Endothelial cell (in vitro differentiated cells): ENCODE measurements around the gene IGF2BP2. TPM values are rescaled to one million over a fixed set of nuclear protein-coding genes. Genes with fewer than 3 reads are reported as not detected.
"Not testable (repeated sequence)": the region's sequence is repeated elsewhere in the genome, so short reads cannot be mapped to it uniquely, and the experiment has no call there.

ENCODE experiments used
- DNase-seq: peaks from one replicate; pipeline ENCODE4 v3.0.0; 2021; ENCODE audit warnings: low spot score
- H3K27ac Mint-ChIP-seq: one replicate; pipeline ENCODE4 v1.8.0; 2021; ENCODE audit warnings: mixed read lengths, inconsistent platforms; ENCODE audit not compliant: unreplicated experiment
- H3K27me3 Mint-ChIP-seq: one replicate; pipeline ENCODE4 v1.8.0; 2021; ENCODE audit warnings: mild to moderate bottlenecking, moderate library complexity, mixed read lengths, inconsistent platforms; ENCODE audit not compliant: unreplicated experiment
- H3K36me3 Mint-ChIP-seq: one replicate; pipeline ENCODE4 v1.8.0; 2021; ENCODE audit warnings: mild to moderate bottlenecking, low read depth, mixed read lengths, inconsistent platforms; ENCODE audit not compliant: unreplicated experiment
- H3K4me1 Mint-ChIP-seq: one replicate; pipeline ENCODE4 v1.8.0; 2021; ENCODE audit warnings: mild to moderate bottlenecking, mixed read lengths, inconsistent platforms; ENCODE audit not compliant: unreplicated experiment
- H3K4me3 Mint-ChIP-seq: one replicate; pipeline ENCODE4 v1.8.0; 2021; ENCODE audit warnings: mild to moderate bottlenecking, mixed read lengths, inconsistent platforms; ENCODE audit not compliant: unreplicated experiment
- H3K9me3 Mint-ChIP-seq: one replicate; pipeline ENCODE4 v1.8.0; 2021; ENCODE audit warnings: mixed read lengths, inconsistent platforms; ENCODE audit not compliant: unreplicated experiment
- CTCF ChIP-seq: fragments of 200-600 bp; sonication (generic); IDR thresholded peaks from one replicate; pipeline ENCODE4 v1.5.0; 2021; ENCODE audit warnings: antibody characterized with exemption; ENCODE audit not compliant: unreplicated experiment
- total RNA-seq: library from RNA; stranded (reverse); fragmentation: NEBNext Ultra II Directional; extraction: Animal tissue kit (Norgen Biotek cat#: 25700); gene quantifications from one replicate; pipeline ENCODE4 v1.2.1, GENCODE V29; 2021; ENCODE audit not compliant: unreplicated experiment

Gene IGF2BP2
- total RNA-seq, 1 donor from 2014 or later = 165 TPM

DNA sequence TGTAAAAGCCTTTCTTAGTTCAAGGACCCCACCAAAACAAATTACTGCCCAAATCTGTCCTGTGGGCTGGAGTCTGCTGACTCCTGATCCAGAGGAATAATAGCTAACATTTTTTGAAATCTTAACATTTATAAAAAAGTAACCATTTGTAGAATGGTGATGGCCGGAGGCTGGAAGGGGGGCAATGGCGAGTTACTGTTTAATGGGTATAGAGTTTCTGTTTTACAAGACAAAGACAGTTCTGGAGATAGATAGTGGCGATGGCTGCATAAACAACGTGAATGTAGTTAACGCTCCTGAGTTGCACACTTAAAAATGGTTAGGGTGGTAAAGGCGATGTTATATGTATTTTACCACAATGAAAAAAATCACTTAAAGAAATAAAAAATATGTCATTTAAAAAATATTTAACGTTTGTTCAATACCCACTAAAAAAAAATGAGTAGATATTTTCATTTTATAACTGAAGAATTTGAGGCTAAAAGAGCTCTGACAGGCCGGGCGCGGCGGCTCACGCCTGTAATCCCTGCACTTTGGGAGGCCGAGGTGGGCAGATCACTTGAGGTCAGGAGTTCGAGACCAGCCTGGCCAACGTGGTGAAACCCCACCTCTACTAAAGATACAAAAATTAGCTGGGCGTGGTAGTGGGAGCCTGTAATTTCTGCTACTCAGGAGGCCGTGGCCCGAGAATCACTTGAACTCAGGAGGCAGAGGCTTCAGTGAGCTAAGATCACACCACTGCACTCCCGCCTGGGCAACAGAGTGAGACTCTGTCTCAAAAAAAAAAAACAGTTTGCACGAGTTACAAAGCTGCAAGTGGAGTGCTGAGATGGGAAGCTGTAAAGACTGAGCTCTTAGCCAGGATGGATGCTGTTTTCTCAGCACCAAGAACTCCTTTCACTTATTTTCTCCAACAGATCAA, 37.6 kb downstream of the IGF2BP2 start:
- H3K27ac Mint-ChIP-seq = no peak overlapping the region
- H3K4me3 Mint-ChIP-seq = no peak overlapping the region
- H3K27me3 Mint-ChIP-seq = peaks cover 7% of the 10 kb centered on the region
- no peaks in the 10 kb centered on the region for H3K9me3 Mint-ChIP-seq
- H3K36me3 Mint-ChIP-seq = peaks cover 6% of the 10 kb centered on the region
- no peak for DNase-seq
- TF ChIP-seq CTCF = no peak
- peaks cover 42% of the 10 kb centered on the region for H3K4me1 Mint-ChIP-seq

DNA sequence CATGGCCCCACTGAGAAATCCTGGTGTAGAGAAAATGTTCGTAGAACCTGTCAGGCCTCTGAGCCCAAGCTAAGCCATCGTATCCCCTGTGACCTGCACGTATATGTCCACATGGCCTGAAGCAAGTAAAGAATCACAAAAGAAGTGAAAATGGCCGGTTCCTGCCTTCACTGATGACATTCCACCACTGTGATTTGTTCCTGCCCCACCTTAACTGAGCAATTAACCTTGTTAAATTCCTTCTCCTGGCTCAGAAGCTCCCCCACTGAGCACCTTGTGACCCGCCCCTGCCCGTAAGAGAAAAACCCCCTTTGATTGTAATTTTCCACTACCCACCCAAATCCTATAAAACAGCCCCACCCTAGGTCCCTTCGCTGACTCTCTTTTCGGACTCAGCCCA, 38.6 kb downstream of the IGF2BP2 start:
- not testable (repeated sequence) for H3K27me3 Mint-ChIP-seq, DNase-seq, H3K36me3 Mint-ChIP-seq, H3K9me3 Mint-ChIP-seq, H3K4me3 Mint-ChIP-seq
- Mint-ChIP-seq H3K27ac (peak overlapping the region; percentile 64), H3K4me1 (peaks cover 39% of the 10 kb centered on the region)

GRCh38 chr3:185784317-185784716, 40.5 kb downstream of the IGF2BP2 start:
- no peak overlapping the region for H3K27ac Mint-ChIP-seq

GRCh38 chr3:185781759-185782158, 43.1 kb downstream of the IGF2BP2 start:
- Mint-ChIP-seq H3K4me1 (peaks cover 45% of the 10 kb centered on the region), H3K4me3 (no peak overlapping the region), H3K9me3 (no peaks in the 10 kb centered on the region), H3K27me3 (peaks cover 7% of the 10 kb centered on the region), H3K27ac (no peak overlapping the region), H3K36me3 (peaks cover 10% of the 10 kb centered on the region)
- no peak for TF ChIP-seq CTCF
- no peak for DNase-seq

More at GRCh38 chr3:185784317-185784716, 40.5 kb downstream of the IGF2BP2 start:
- no peak for DNase-seq
- Mint-ChIP-seq H3K4me1 (peaks cover 37% of the 10 kb centered on the region), H3K36me3 (peaks cover 6% of the 10 kb centered on the region), H3K27me3 (peaks cover 7% of the 10 kb centered on the region), H3K4me3 (no peak overlapping the region), H3K9me3 (no peaks in the 10 kb centered on the region)
- TF ChIP-seq CTCF = no peak

DNA sequence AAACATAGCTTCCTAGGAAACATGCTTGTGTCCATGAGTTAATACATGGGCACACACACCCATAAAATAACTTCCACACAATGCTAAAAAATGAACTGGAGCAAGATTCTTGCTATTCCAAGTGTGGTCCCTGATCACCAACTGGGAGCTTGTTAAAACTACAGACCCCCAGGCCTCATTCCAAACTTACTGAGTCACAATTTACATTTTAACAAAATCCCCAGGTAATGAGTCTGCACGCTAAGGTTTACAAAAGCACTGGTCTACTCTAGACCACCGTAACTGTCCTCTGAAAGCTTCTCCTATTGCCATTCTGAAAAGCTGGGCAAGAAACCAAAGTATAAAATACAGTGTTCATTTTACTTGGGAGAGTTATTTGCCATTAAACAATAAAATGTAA, 45.4 kb downstream of the IGF2BP2 start:
- Mint-ChIP-seq H3K27ac (no peak overlapping the region), H3K4me1 (peaks cover 46% of the 10 kb centered on the region), H3K9me3 (no peaks in the 10 kb centered on the region), H3K27me3 (peaks cover 5% of the 10 kb centered on the region), H3K36me3 (peaks cover 14% of the 10 kb centered on the region), H3K4me3 (no peak overlapping the region)
- no peak for TF ChIP-seq CTCF
- no peak for DNase-seq
